Measurements from ENCODE around the gene FER. TPM values are rescaled to one million over a fixed set of nuclear protein-coding genes. Genes with fewer than 3 reads are reported as not detected.

Gene FER
- total RNA-seq, 4 donors from 2014 or later: 13.4 to 30.0 (median 19.6) TPM

- WGBS, 2 donors: 49 to 97% methylated on average over 1 of the region's 1 CpG
- H3K36me3 ChIP-seq: no peaks in the 10 kb centered on the region
- H3K27me3 ChIP-seq: no peaks in the 10 kb centered on the region
- no peak for DNase-seq
- intact Hi-C loops (cut with DNase I): no loop called here
- no peaks in the 10 kb centered on the region for H3K4me1 ChIP-seq
- no peak overlapping the region for H3K4me3 ChIP-seq
- no peaks in the 10 kb centered on the region for H3K9me3 ChIP-seq
- no peak overlapping the region for H3K27ac ChIP-seq
- TF ChIP-seq CTCF (IDR thresholded peaks at IDR 0.05) (no peak), POLR2A (IDR thresholded peaks at IDR 0.05) (no peak)
Measured at GRCh38 chr5:109099081-109099480, 351.4 kb downstream of the FER start.

GRCh38 chr5:109100971-109101370 lies 353.3 kb downstream of the FER start:
- Histone ChIP-seq H3K27me3 (no peaks in the 10 kb centered on the region), H3K4me3 (no peak overlapping the region), H3K4me1 (peaks cover 0 to 6% (median 0%) of the 10 kb centered on the region in 3 donors), H3K27ac (no peak overlapping the region), H3K36me3 (no peaks in the 10 kb centered on the region), H3K9me3 (no peaks in the 10 kb centered on the region)
- no peak for DNase-seq
- 84 to 87% methylated on average over 2 of the region's 2 CpGs for whole genome bisulfite sequencing, 2 donors
- intact Hi-C loops (cut with DNase I): no loop called here
- TF ChIP-seq CTCF (IDR thresholded peaks at IDR 0.05): no peak
- no peak for TF ChIP-seq POLR2A (IDR thresholded peaks at IDR 0.05)

GRCh38 chr5:109102096-109102690 lies 354.5 kb downstream of the FER start:
- WGBS, 2 donors: 70 to 81% methylated on average over 4 of the region's 4 CpGs
- no peak overlapping the region for H3K27ac ChIP-seq
- TF ChIP-seq POLR2A (IDR thresholded peaks at IDR 0.05): no peak
- no peak for TF ChIP-seq CTCF (IDR thresholded peaks at IDR 0.05)

GRCh38 chr5:109105631-109106267 lies 358.1 kb downstream of the FER start:
- H3K36me3 ChIP-seq: no peaks in the 10 kb centered on the region
- intact Hi-C loops (cut with DNase I): no loop called here
- TF ChIP-seq CTCF (IDR thresholded peaks at IDR 0.05) (no peak), POLR2A (IDR thresholded peaks at IDR 0.05) (no peak)
- H3K27me3 ChIP-seq: no peaks in the 10 kb centered on the region
- peak overlapping the region in 2 of 4 donors; percentile 17 to 24 for H3K27ac ChIP-seq
- 47 to 64% methylated on average over 4 to 5 of the region's 5 CpGs for WGBS, 2 donors
- DNase-seq: no peak
- peak overlapping the region in 1 of 4 donors; percentile 19 for H3K4me3 ChIP-seq
- no peaks in the 10 kb centered on the region for H3K9me3 ChIP-seq
- peaks cover 0 to 9% (median 0%) of the 10 kb centered on the region in 3 donors for H3K4me1 ChIP-seq

More at GRCh38 chr5:109102096-109102690, 354.5 kb downstream of the FER start:
- no peak for DNase-seq
- Histone ChIP-seq H3K4me3 (no peak overlapping the region), H3K36me3 (no peaks in the 10 kb centered on the region), H3K27me3 (no peaks in the 10 kb centered on the region), H3K9me3 (no peaks in the 10 kb centered on the region), H3K4me1 (peaks cover 0 to 9% (median 0%) of the 10 kb centered on the region in 3 donors)
- intact Hi-C loops (cut with DNase I): no loop called here

- no peak overlapping the region for H3K27ac ChIP-seq
- WGBS, 2 donors: 79 to 85% methylated on average over 2 of the region's 2 CpGs
- no peaks in the 10 kb centered on the region for H3K36me3 ChIP-seq
- H3K4me3 ChIP-seq: no peak overlapping the region
- no peaks in the 10 kb centered on the region for H3K4me1 ChIP-seq
- DNase-seq: no peak
- TF ChIP-seq POLR2A (IDR thresholded peaks at IDR 0.05) (no peak), CTCF (IDR thresholded peaks at IDR 0.05) (no peak)
- no peaks in the 10 kb centered on the region for H3K9me3 ChIP-seq
- intact Hi-C loops (cut with DNase I): no loop called here
- H3K27me3 ChIP-seq: no peaks in the 10 kb centered on the region
Measured at GRCh38 chr5:109111680-109112079, 364.0 kb downstream of the FER start.
